NK-92 (cell line): ENCODE data around the gene BAZ2B.

ENCODE experiments used
- DNase-seq: peaks from one replicate; lab custom pipeline; 2025; ENCODE audit not compliant: unreplicated experiment; lab: John Stamatoyannopoulos, UW

Gene BAZ2B

DNA sequence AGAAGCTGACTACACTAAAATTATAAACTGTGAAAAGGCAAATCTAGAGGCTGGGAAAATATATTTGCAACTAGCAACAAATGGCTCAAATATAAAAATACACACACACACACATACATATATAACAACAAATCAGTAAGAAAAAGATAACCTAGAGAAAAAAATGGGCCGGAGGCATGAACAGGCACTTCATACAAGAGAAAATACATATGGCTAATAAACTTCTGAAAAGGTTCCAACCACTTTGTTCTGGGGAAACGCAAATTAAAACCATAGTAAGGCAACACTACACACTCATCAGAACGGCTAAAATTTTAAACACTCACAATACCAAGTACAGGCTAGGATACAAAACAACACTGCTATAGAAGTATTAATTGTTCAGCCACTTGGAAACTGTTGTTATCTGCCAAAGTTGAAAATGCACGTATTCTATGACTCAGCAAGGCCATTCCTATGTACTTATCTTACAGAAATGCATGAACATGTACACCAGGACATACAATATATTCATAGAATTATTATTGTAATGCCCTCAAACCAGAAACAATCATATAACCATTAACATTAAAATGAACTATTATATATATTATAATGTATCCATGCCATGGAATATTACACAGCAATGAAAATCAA, 345.5 kb downstream of the BAZ2B start:
- DNase-seq, result no peak
